Stimulated activated CD4-positive, alpha-beta T cell treated with anti-CD3 and anti-CD28 coated beads, TNF-alpha, amount 100 ng/mL, for 48 hours (primary cell): Measurements from ENCODE around the gene CTNNA3.

Experiments used
- DNase-seq, 3 donors: peaks; one replicate each; pipeline ENCODE4 v3.0.0-alpha.2; 2020; ENCODE audit warnings: low read depth in 3 of 3

Gene CTNNA3

GRCh38 chr10:66307826-66308225, 1388.2 kb downstream of the CTNNA3 start:
- no peak for DNase-seq

GRCh38 chr10:66301078-66301477, 1394.9 kb downstream of the CTNNA3 start:
- DNase-seq = no peak

- DNase-seq = no peak
These were observed 1400.4 kb downstream of the CTNNA3 start for GRCh38 chr10:66295602-66296001.

- DNase-seq = no peak
These were observed 1401.5 kb downstream of the CTNNA3 start for GRCh38 chr10:66294538-66294937.

GRCh38 chr10:66292922-66293321, 1403.1 kb downstream of the CTNNA3 start:
- DNase-seq = no peak

- DNase-seq = no peak
These were observed 1403.5 kb downstream of the CTNNA3 start for GRCh38 chr10:66292456-66292855.

GRCh38 chr10:66291133-66291532, 1404.9 kb downstream of the CTNNA3 start:
- no peak for DNase-seq

- DNase-seq = no peak
These were observed 1411.4 kb downstream of the CTNNA3 start for GRCh38 chr10:66284621-66285020.

GRCh38 chr10:66283874-66284464, 1412.0 kb downstream of the CTNNA3 start:
- no peak for DNase-seq

GRCh38 chr10:66283064-66283463, 1412.9 kb downstream of the CTNNA3 start:
- no peak for DNase-seq

GRCh38 chr10:66281327-66281726, 1414.7 kb downstream of the CTNNA3 start:
- no peak for DNase-seq

- DNase-seq = no peak
These were observed 1418.5 kb downstream of the CTNNA3 start for GRCh38 chr10:66277481-66277880.

GRCh38 chr10:66273966-66274519, 1422.0 kb downstream of the CTNNA3 start:
- no peak for DNase-seq

- DNase-seq = no peak
These were observed 1430.6 kb downstream of the CTNNA3 start for GRCh38 chr10:66265398-66265797.

- no peak for DNase-seq
These were observed 1436.2 kb downstream of the CTNNA3 start for GRCh38 chr10:66259836-66260235.

GRCh38 chr10:66258693-66259092, 1437.3 kb downstream of the CTNNA3 start:
- no peak for DNase-seq

GRCh38 chr10:66257801-66258200, 1438.2 kb downstream of the CTNNA3 start:
- no peak for DNase-seq

GRCh38 chr10:66252986-66253385, 1443.0 kb downstream of the CTNNA3 start:
- DNase-seq = no peak

- no peak for DNase-seq
These were observed 1449.8 kb downstream of the CTNNA3 start for GRCh38 chr10:66246177-66246576.

GRCh38 chr10:66244953-66245352, 1451.0 kb downstream of the CTNNA3 start:
- DNase-seq = no peak

GRCh38 chr10:66242885-66243284, 1453.1 kb downstream of the CTNNA3 start:
- DNase-seq = no peak

GRCh38 chr10:66239062-66239461, 1456.9 kb downstream of the CTNNA3 start:
- no peak for DNase-seq

GRCh38 chr10:66238343-66238742, 1457.7 kb downstream of the CTNNA3 start:
- no peak for DNase-seq

- DNase-seq = no peak
These were observed 1461.1 kb downstream of the CTNNA3 start for GRCh38 chr10:66234872-66235271.
